A549 (cell line): ENCODE data around the gene MYH15. TPM values are rescaled to one million over a fixed set of nuclear protein-coding genes. Genes with fewer than 3 reads are reported as not detected.

Experiments used
- ATAC-seq, 2 experiments: fragments of 200-7000 bp in 1 of 2; fragments of >200 bp in 1 of 2; cut with Nextera tagmentation in 1 of 2; cut with Tn5 transposase in 1 of 2; 3 replicates each; pipeline versions ENCODE4 v1.8.0 to v1.9.1; 2018 to 2020; ENCODE audit warnings: mild to moderate bottlenecking in 1 of 2, moderate library complexity in 1 of 2
- CTCF ChIA-PET: fragments of 300-600 bp; sonication (Branson Sonifier 250); formaldehyde crosslinking; extraction: SDS; loops from one replicate; lab custom pipeline; 2021; ENCODE audit warnings: antibody characterized with exemption, inconsistent platforms; lab: Yijun Ruan, JAX
- POLR2A ChIA-PET: fragments of 350-600 bp; formaldehyde crosslinking; extraction: SDS; loops from one replicate; lab custom pipeline; 2021; ENCODE audit warnings: antibody characterized with exemption, inconsistent platforms; lab: Yijun Ruan, JAX
- DNase-seq, 2 experiments: peaks; one replicate each; pipeline versions ENCODE4 v3.0.0 to v3.0.0-alpha.2; 2011 to 2016; ENCODE audit warnings: low read depth in 1 of 2, low spot score in 1 of 2
- FAIRE-seq: peaks from 2 replicates; lab custom pipeline; 2011; peaks lifted over from hg19 to GRCh38; lab: Jason Lieb, UNC
- H3K27ac ChIP-seq, 2 experiments: fragments of >200 bp; sonication (Bioruptor Twin); formaldehyde crosslinking; 3 replicates each; pipeline ENCODE4 v1.5.1; 2016 to 2017
- H3K4me1 ChIP-seq: fragments of >200 bp; sonication (Bioruptor Twin); formaldehyde crosslinking; 3 replicates; pipeline ENCODE4 v1.6.1; 2016
- H3K4me2 ChIP-seq: fragments of >200 bp; sonication (Bioruptor Twin); formaldehyde crosslinking; 3 replicates; pipeline ENCODE4 v1.6.1; 2016
- H3K4me3 ChIP-seq: fragments of >200 bp; sonication (Bioruptor Twin); formaldehyde crosslinking; 3 replicates; pipeline ENCODE4 v1.5.1; 2016
- H3K9me3 ChIP-seq: fragments of >200 bp; sonication (Bioruptor Twin); formaldehyde crosslinking; 3 replicates; pipeline ENCODE4 v1.6.1; 2016
- BHLHE40 ChIP-seq: IDR thresholded peaks from 2 replicates; pipeline ENCODE4 v1.6.1; 2012; ENCODE audit warnings: low read depth, low read length, inconsistent platforms
- CBX8 ChIP-seq: fragments of 200-600 bp; sonication (generic); IDR thresholded peaks from 2 replicates; pipeline ENCODE4 v1.6.1; 2016
- CHD2 ChIP-seq: fragments of 150-350 bp; IDR thresholded peaks from 2 replicates; pipeline ENCODE4 v1.6.1; 2014; ENCODE audit warnings: low read length; ENCODE audit not compliant: partially characterized antibody
- EHF ChIP-seq: fragments of 250-450 bp; sonication (Bioruptor Pico); IDR thresholded peaks from 2 replicates; pipeline ENCODE4 v1.5.0; 2020; ENCODE audit warnings: mild to moderate bottlenecking
- FOSB ChIP-seq: fragments of 250-450 bp; sonication (Bioruptor Pico); IDR thresholded peaks from 2 replicates; pipeline ENCODE4 v1.5.0; 2020; ENCODE audit warnings: mild to moderate bottlenecking, moderate library complexity
- FOSL2 ChIP-seq, 2 experiments: fragments of 450-650 bp in 1 of 2; fragments of >200 bp in 1 of 2; sonication (Bioruptor Twin) in 1 of 2; formaldehyde crosslinking; IDR thresholded peaks; 2 replicates each; pipeline versions ENCODE4 v1.5.0 to v1.6.1; 2016 to 2020; ENCODE audit warnings: mild to moderate bottlenecking in 1 of 2, moderate library complexity in 1 of 2
- FOXS1 ChIP-seq: fragments of 250-450 bp; sonication (Bioruptor Pico); IDR thresholded peaks from 2 replicates; pipeline ENCODE4 v1.5.0; 2020; ENCODE audit warnings: mild to moderate bottlenecking, moderate library complexity
- HOXB13 ChIP-seq: fragments of 250-450 bp; sonication (Bioruptor Pico); IDR thresholded peaks from 2 replicates; pipeline ENCODE4 v1.5.0; 2020; ENCODE audit warnings: low read depth, mild to moderate bottlenecking, moderate library complexity
- HOXB5 ChIP-seq: fragments of 250-450 bp; sonication (Bioruptor Pico); IDR thresholded peaks from 2 replicates; pipeline ENCODE4 v1.5.0; 2020; ENCODE audit warnings: mild to moderate bottlenecking, moderate library complexity
- MAZ ChIP-seq: fragments of 150-350 bp; IDR thresholded peaks from 2 replicates; pipeline ENCODE4 v1.6.1; 2014; ENCODE audit warnings: antibody characterized with exemption, low read depth, low read length, borderline replicate concordance
- MYC ChIP-seq: IDR thresholded peaks from 2 replicates; pipeline ENCODE4 v1.6.1; 2012; ENCODE audit warnings: mild to moderate bottlenecking, inconsistent platforms, low read length, improper control_type of control experiment, borderline replicate concordance
- RFX5 ChIP-seq: fragments of 450-650 bp; IDR thresholded peaks from 2 replicates; pipeline ENCODE4 v1.7.1; 2014; ENCODE audit warnings: antibody characterized with exemption, mild to moderate bottlenecking, moderate library complexity
- SMC3 ChIP-seq: fragments of >200 bp; sonication (Bioruptor Twin); formaldehyde crosslinking; IDR thresholded peaks from 3 replicates; pipeline ENCODE4 v1.6.1; 2018; ENCODE audit warnings: inconsistent platforms
- ZC3H11A ChIP-seq: fragments of 450-650 bp; IDR thresholded peaks from 2 replicates; pipeline ENCODE4 v1.6.1; 2014; ENCODE audit warnings: antibody characterized with exemption, mild to moderate bottlenecking
- ZFP36 ChIP-seq: fragments of 450-650 bp; IDR thresholded peaks from 2 replicates; pipeline ENCODE4 v1.6.1; 2014; ENCODE audit warnings: borderline replicate concordance; ENCODE audit not compliant: partially characterized antibody
- ZSCAN20 ChIP-seq: fragments of 250-450 bp; sonication (Bioruptor Pico); IDR thresholded peaks from 2 replicates; pipeline ENCODE4 v1.8.0; 2022; ENCODE audit warnings: mild to moderate bottlenecking, moderate library complexity
- WGBS: methylation state at CpG from one replicate; pipeline ENCODE4 v1.1.6; 2017; ENCODE audit errors: missing lambda C conversion rate; 5-methylcytosine and 5-hydroxymethylcytosine counted together
- polyA plus RNA-seq, 4 experiments: library from polyadenylated mRNA; depleted of rRNA in 3 of 4; stranded (reverse); fragments of >200 nt; fragmentation: RNase III in 1 of 4; extraction: RNeasy Plus Mini Kit Qiagen cat#74134 plus additional on column Dnase treatment in 1 of 4; gene quantifications; 2 replicates in 3 of 4; 3 replicates in 1 of 4; pipeline ENCODE4 v1.2.3, GENCODE V29; 2011 to 2017
- TF ChIP-seq, protein P1 (sequence below): fragments of 250-450 bp; sonication (Bioruptor Pico); IDR thresholded peaks from 2 replicates; pipeline ENCODE4 v1.5.0; 2020; ENCODE audit warnings: low read depth, mild to moderate bottlenecking, moderate library complexity
- TF ChIP-seq, protein P2 (sequence below): fragments of >200 bp; sonication (Bioruptor Twin); formaldehyde crosslinking; IDR thresholded peaks from 2 replicates; pipeline ENCODE4 v1.6.1; 2016
- TF ChIP-seq, protein P3 (sequence below): fragments of 450-650 bp; IDR thresholded peaks from 2 replicates; pipeline ENCODE4 v1.6.1; 2014; ENCODE audit warnings: antibody characterized with exemption
- TF ChIP-seq, protein P4 (sequence below): IDR thresholded peaks from 2 replicates; pipeline ENCODE4 v1.6.1; 2012; ENCODE audit warnings: low read depth, borderline replicate concordance
- TF ChIP-seq, protein P5 (sequence below): fragments of >200 bp; sonication (Bioruptor Twin); formaldehyde crosslinking; IDR thresholded peaks from 3 replicates; pipeline ENCODE4 v1.6.1; 2016

The MYH15 gene
- polyA plus RNA-seq, 2 of the 4 experiments (the other 2 are of a cell fraction): 0.39 to 1.7 TPM

DNA sequence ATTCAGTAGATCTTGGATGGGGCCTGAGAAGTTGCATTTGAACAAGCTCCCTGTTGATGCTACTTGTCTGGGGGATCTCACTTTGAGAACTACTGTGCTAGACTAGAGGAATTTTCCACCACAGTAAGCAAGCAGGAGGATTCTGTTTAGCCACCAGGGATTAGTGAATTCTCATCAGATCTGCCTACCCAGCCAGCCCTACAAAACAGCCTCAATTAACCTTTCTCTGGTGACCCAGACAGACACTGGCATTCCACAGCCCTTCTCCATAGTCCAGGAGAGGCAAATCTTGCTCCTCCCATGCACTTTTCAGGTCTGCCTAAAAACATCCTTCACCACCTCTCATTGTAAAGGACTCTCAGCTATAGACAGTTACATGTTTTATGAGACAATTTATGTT lies 16.7 kb upstream of the MYH15 start:
- ChIA-PET POLR2A (no interaction called here), CTCF (no interaction called here)
- Histone ChIP-seq H3K9me3 (no peaks in the 10 kb centered on the region), H3K27ac (no peak overlapping the region), H3K4me1 (no peaks in the 10 kb centered on the region), H3K4me3 (no peak overlapping the region), H3K4me2 (no peak overlapping the region)
- TF ChIP-seq EHF (CRISPR knock-in tag): no peak
- TF ChIP-seq, protein P1, sequence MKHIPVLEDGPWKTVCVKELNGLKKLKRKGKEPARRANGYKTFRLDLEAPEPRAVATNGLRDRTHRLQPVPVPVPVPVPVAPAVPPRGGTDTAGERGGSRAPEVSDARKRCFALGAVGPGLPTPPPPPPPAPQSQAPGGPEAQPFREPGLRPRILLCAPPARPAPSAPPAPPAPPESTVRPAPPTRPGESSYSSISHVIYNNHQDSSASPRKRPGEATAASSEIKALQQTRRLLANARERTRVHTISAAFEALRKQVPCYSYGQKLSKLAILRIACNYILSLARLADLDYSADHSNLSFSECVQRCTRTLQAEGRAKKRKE (CRISPR knock-in tag): no peak
- TF ChIP-seq ZFP36: no peak
- no peak for TF ChIP-seq ZC3H11A
- TF ChIP-seq FOSB (CRISPR knock-in tag): no peak
- TF ChIP-seq, protein P2, sequence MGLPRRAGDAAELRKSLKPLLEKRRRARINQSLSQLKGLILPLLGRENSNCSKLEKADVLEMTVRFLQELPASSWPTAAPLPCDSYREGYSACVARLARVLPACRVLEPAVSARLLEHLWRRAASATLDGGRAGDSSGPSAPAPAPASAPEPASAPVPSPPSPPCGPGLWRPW: no peak
- TF ChIP-seq MAZ: no peak
- ATAC-seq (no peak), DNase-seq (no peak), FAIRE-seq (no peak)

DNA sequence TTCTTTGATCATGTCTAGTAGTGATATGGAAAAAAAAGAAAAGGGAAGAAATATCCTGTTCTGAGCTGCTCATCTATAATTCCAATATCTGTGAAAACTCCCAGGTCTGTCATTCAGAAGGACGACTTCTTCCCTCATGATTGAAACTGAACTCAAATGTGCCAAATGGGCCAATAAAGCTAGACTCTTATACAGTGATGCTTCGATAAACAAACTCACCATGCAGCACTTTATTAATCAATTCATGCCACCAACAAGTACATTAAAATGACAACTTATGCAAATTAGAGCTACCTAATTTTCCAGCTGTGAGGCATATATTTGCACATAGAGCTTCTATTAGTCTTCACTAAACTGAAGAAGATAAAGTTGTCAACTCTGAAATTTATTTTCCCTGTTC lies 15.6 kb upstream of the MYH15 start:
- ChIA-PET POLR2A (no interaction called here), CTCF (interaction anchor here (1.8 kb wide), 1 partner anchor 37 kb away, joined by 7 read pairs; no protein-coding TSS in a partner anchor)
- no peak for DNase-seq
- no peak for FAIRE-seq
- 48% methylated on average over 2 of the region's 2 CpGs for WGBS
- no peaks in the 10 kb centered on the region for H3K9me3 ChIP-seq
- no peak for ATAC-seq
- TF ChIP-seq CHD2 (no peak), BHLHE40 (no peak), SMC3 (no peak), CBX8 (no peak), HOXB5 (CRISPR knock-in tag) (no peak), HOXB13 (no peak), ZSCAN20 (CRISPR knock-in tag) (no peak), FOSL2 (IDR thresholded peaks at IDR 0.05) (no peak), FOSL2 (CRISPR knock-in tag; IDR thresholded peaks at IDR 0.05) (no peak), MAZ (no peak), MYC (no peak), FOXS1 (CRISPR knock-in tag) (no peak), RFX5 (no peak)
- TF ChIP-seq, protein P3, sequence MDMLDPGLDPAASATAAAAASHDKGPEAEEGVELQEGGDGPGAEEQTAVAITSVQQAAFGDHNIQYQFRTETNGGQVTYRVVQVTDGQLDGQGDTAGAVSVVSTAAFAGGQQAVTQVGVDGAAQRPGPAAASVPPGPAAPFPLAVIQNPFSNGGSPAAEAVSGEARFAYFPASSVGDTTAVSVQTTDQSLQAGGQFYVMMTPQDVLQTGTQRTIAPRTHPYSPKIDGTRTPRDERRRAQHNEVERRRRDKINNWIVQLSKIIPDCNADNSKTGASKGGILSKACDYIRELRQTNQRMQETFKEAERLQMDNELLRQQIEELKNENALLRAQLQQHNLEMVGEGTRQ: no peak
- TF ChIP-seq, protein P4, sequence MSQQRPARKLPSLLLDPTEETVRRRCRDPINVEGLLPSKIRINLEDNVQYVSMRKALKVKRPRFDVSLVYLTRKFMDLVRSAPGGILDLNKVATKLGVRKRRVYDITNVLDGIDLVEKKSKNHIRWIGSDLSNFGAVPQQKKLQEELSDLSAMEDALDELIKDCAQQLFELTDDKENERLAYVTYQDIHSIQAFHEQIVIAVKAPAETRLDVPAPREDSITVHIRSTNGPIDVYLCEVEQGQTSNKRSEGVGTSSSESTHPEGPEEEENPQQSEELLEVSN: no peak
- TF ChIP-seq, protein P2: no peak
- TF ChIP-seq, protein P5, sequence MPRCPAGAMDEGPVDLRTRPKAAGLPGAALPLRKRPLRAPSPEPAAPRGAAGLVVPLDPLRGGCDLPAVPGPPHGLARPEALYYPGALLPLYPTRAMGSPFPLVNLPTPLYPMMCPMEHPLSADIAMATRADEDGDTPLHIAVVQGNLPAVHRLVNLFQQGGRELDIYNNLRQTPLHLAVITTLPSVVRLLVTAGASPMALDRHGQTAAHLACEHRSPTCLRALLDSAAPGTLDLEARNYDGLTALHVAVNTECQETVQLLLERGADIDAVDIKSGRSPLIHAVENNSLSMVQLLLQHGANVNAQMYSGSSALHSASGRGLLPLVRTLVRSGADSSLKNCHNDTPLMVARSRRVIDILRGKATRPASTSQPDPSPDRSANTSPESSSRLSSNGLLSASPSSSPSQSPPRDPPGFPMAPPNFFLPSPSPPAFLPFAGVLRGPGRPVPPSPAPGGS: no peak
- no peak overlapping the region for H3K27ac ChIP-seq
- no peaks in the 10 kb centered on the region for H3K4me1 ChIP-seq
- no peak overlapping the region for H3K4me3 ChIP-seq
- no peak overlapping the region for H3K4me2 ChIP-seq
